K562 (cell line): Measurements from ENCODE around the gene LRP1-AS. TPM values are rescaled to one million over a fixed set of nuclear protein-coding genes. Genes with fewer than 3 reads are reported as not detected.

Source experiments
- ATAC-seq: fragments of 200-7000 bp; cut with Tn5 transposase; 3 replicates; pipeline ENCODE4 v1.9.1; 2020; ENCODE audit warnings: moderate library complexity
- BruUV-seq: library from RNA; stranded (reverse); fragments of 400-500 nt; replicated peaks from 2 replicates; lab custom pipeline; 2021; lab: Mats Ljungman, UMichigan
- CTCF ChIA-PET: fragments of 300-600 bp; formaldehyde crosslinking; extraction: SDS; loops from one replicate; lab custom pipeline; 2021; ENCODE audit warnings: low intra/inter-chr PET ratio; lab: Yijun Ruan, JAX
- POLR2A ChIA-PET: fragments of 300-600, 350-650 bp; sonication (Branson Sonifier 250); formaldehyde crosslinking; extraction: SDS; loops from one replicate; lab custom pipeline; 2021; ENCODE audit warnings: antibody characterized with exemption, inconsistent platforms; lab: Yijun Ruan, JAX
- DNase-seq, 4 experiments: peaks; one replicate each; pipeline versions ENCODE4 v3.0.0 to v3.0.0-alpha.2; 2011 to 2018; ENCODE audit warnings: low spot score in 3 of 4, mixed read lengths in 3 of 4; ENCODE audit errors: extremely low read depth in 1 of 4
- FAIRE-seq: peaks from 2 replicates; lab custom pipeline; 2011; peaks lifted over from hg19 to GRCh38; lab: Jason Lieb, UNC
- H2AFZ ChIP-seq: 2 replicates; pipeline ENCODE4 v1.6.0; 2011; ENCODE audit warnings: low read depth, low read length, control low read depth, inconsistent platforms
- H3K27ac ChIP-seq: fragments of 200-600 bp; 3 replicates; pipeline ENCODE4 v1.8.0; 2011; ENCODE audit warnings: low read depth, mild to moderate bottlenecking, control low read depth, inconsistent platforms, low read length, moderate library complexity, mixed read lengths; ENCODE audit errors: extremely low read depth
- H3K27me3 ChIP-seq, 2 experiments: fragments of 300-600 bp in 1 of 2; 2 replicates in 1 of 2; 3 replicates in 1 of 2; pipeline versions ENCODE4 v1.6.0 to v1.8.0; 2011; ENCODE audit warnings: inconsistent platforms in 2 of 2, low read length in 2 of 2, mild to moderate bottlenecking in 1 of 2, mixed read lengths in 1 of 2, moderate library complexity in 1 of 2; ENCODE audit not compliant: control insufficient read depth in 2 of 2, insufficient read depth in 2 of 2
- H3K36me3 ChIP-seq: fragments of 300-600 bp; 3 replicates; pipeline ENCODE4 v1.8.0; 2011; ENCODE audit warnings: mild to moderate bottlenecking, low read length, inconsistent platforms; ENCODE audit not compliant: control insufficient read depth, insufficient read depth
- H3K4me1 ChIP-seq, 2 experiments: fragments of 200-600 bp in 1 of 2; replicated peaks in 1 of 2; 2 replicates in 1 of 2; 3 replicates in 1 of 2; pipeline versions ENCODE4 v1.5.1 to v1.8.0; 2011; ENCODE audit warnings: inconsistent platforms in 2 of 2, low read length in 2 of 2, mild to moderate bottlenecking in 1 of 2, mixed read lengths in 1 of 2, moderate library complexity in 1 of 2; ENCODE audit not compliant: control insufficient read depth in 2 of 2, insufficient read depth in 2 of 2
- H3K4me2 ChIP-seq: 2 replicates; pipeline ENCODE4 v1.6.1; 2011; ENCODE audit warnings: low read length, control low read depth, inconsistent platforms, mixed read lengths; ENCODE audit not compliant: insufficient read depth
- H3K4me3 ChIP-seq: fragments of 200-600 bp; sonication (generic), shearing (Covaris generic); 2 replicates; pipeline ENCODE4 v1.5.1; 2016; ENCODE audit warnings: control low read depth, inconsistent platforms
- H3K79me2 ChIP-seq: fragments of 200-600 bp; 3 replicates; pipeline ENCODE4 v1.8.0; 2011; ENCODE audit warnings: low read length, inconsistent platforms; ENCODE audit not compliant: control insufficient read depth, insufficient read depth
- H3K9ac ChIP-seq, 2 experiments: 2 replicates each; pipeline versions ENCODE4 v1.6.0 to v1.6.1; 2011; ENCODE audit warnings: low read depth in 2 of 2, low read length in 2 of 2, control low read depth in 1 of 2, inconsistent platforms in 1 of 2, mild to moderate bottlenecking in 1 of 2, mixed read lengths in 1 of 2; ENCODE audit not compliant: insufficient read depth in 1 of 2
- H3K9me1 ChIP-seq: one replicate; pipeline ENCODE4 v1.6.0; 2011; ENCODE audit warnings: inconsistent platforms, mild to moderate bottlenecking, low read length, moderate library complexity; ENCODE audit not compliant: control insufficient read depth, insufficient read depth
- H3K9me3 ChIP-seq: replicated peaks from 2 replicates; pipeline ENCODE4 v1.5.1; 2011; ENCODE audit warnings: low read depth, low read length, inconsistent platforms; ENCODE audit not compliant: control insufficient read depth, insufficient read depth
- H4K20me1 ChIP-seq: replicated peaks from 2 replicates; pipeline ENCODE4 v1.6.1; 2011; ENCODE audit warnings: low read length, inconsistent platforms, mixed read lengths; ENCODE audit not compliant: control insufficient read depth, insufficient read depth
- MAFK ChIP-seq: IDR thresholded peaks from 2 replicates; pipeline ENCODE4 v1.6.1; 2011; ENCODE audit warnings: low read length, improper control_type of control experiment
- NFIC ChIP-seq: fragments of 450-650 bp; IDR thresholded peaks from 2 replicates; pipeline ENCODE4 v1.6.1; 2017; ENCODE audit warnings: mild to moderate bottlenecking, inconsistent platforms
- NR4A1 ChIP-seq, 2 experiments: fragments of 250-450 bp in 1 of 2; fragments of 450-650 bp in 1 of 2; sonication (Bioruptor Pico) in 1 of 2; IDR thresholded peaks; 2 replicates each; pipeline versions ENCODE4 v1.4.0 to v1.6.1; 2016 to 2020; ENCODE audit warnings: mild to moderate bottlenecking in 2 of 2, missing compliant biosample characterization in 1 of 2, missing genetic modification characterization in 1 of 2, moderate library complexity in 1 of 2
- ZNF583 ChIP-seq: fragments of 250-450 bp; sonication (Bioruptor Pico); IDR thresholded peaks from 2 replicates; pipeline ENCODE4 v1.4.0; 2020
- ZNF764 ChIP-seq: fragments of 250-450 bp; sonication (Bioruptor Pico); IDR thresholded peaks from 2 replicates; pipeline ENCODE4 v1.4.0; 2020; ENCODE audit warnings: low read depth, mild to moderate bottlenecking, moderate library complexity
- WGBS: fragments of 100-300 bp; shearing (Covaris generic); methylation state at CpG from one replicate; pipeline ENCODE4 v1.1.6; 2016; ENCODE audit warnings: low coverage, mixed read lengths; ENCODE audit not compliant: insufficient coverage; ENCODE audit errors: missing lambda C conversion rate; 5-methylcytosine and 5-hydroxymethylcytosine counted together
- in situ Hi-C: fragments of 300-500 bp; cut with MboI; formaldehyde crosslinking; loops from 4 replicates; pipeline ENCODE4 v1.15.0; 2018; ENCODE audit warnings: inconsistent platforms, mixed read lengths
- intact Hi-C: fragments of 100-400 bp; cut with micrococcal nuclease; formaldehyde crosslinking; loops from 2 replicates; pipeline ENCODE4 v1.14.2; 2022
- polyA plus RNA-seq, 8 experiments: library from polyadenylated mRNA; depleted of rRNA in 4 of 8; stranded (reverse) in 5 of 8; unstranded in 3 of 8; fragments of >200 nt; fragmentation: Nextera tagmentation in 2 of 8; fragmentation: Illumina TruSeq in 1 of 8; extraction: Ambion mirVana in 2 of 8; extraction: Trizol in 1 of 8; gene quantifications; 2 replicates each; pipeline versions ENCODE4 v1.2.1 to v1.2.3, GENCODE V29; 2011 to 2014; ENCODE audit warnings: inconsistent platforms in 1 of 8, missing spikeins in 1 of 8
- total RNA-seq, 7 experiments: library from RNA; depleted of rRNA in 6 of 7; stranded (reverse); fragments of >200 nt in 6 of 7; fragmentation: Illumina TruSeq in 2 of 7; extraction: Trizol in 2 of 7; gene quantifications; 2 replicates each; pipeline versions ENCODE4 v1.2.1 to v1.2.3, GENCODE V29; 2011 to 2021; ENCODE audit warnings: low replicate concordance in 1 of 7

LRP1-AS gene
- total and polyA plus RNA-seq, 9 of the 15 experiments (the other 6 are each of a cell fraction or from before 2014, with no cell fraction given), result not detected

DNA sequence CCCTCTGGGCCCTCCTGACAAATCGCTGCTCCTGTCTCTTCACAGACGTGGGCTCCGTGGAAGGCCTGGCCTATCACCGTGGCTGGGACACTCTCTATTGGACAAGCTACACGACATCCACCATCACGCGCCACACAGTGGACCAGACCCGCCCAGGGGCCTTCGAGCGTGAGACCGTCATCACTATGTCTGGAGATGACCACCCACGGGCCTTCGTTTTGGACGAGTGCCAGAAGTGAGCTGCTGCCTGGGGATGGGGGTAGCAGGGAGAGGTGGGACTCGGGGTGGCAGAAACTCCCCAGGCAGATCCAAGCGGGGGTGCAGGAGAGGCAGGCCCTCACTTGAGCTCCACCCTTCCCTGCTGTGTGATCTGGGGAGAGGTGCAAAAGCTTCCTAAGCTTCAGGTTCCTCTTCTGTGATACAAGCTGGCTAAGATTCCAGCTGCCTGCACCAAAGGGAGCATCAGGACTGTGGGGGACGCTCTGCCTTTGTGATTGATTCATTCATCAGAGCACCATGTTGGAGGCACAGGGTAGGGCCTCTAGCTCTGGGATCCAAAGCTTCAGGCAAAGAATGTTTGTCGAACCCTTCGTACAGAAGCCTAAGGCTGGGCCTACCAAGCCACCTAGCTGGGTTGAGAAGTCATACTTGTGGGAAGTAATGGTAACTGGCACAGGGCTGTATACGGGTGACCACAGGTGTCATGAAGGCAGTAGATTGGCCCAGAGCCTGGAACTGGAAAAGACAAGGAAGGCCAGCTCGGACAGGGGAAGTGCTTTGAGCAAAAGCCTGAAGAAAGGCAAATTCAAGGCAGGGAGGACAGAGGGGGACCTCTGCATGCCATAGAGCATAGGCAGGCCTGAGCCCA, 40.0 kb upstream of the LRP1-AS start:
- no peaks in the 10 kb centered on the region for H3K79me2 ChIP-seq
- no TSS peak for BruUV-seq
- H2AFZ ChIP-seq, result no peak overlapping the region
- peaks cover 0 to 37% of the 10 kb centered on the region in 2 experiments; a peak in 3 of 5 replicates for H3K4me1 ChIP-seq
- FAIRE-seq, result peak; percentile 6
- H3K27me3 ChIP-seq, result peaks cover 40 to 80% of the 10 kb centered on the region in 2 experiments
- H3K9ac ChIP-seq, result no peak overlapping the region
- peaks cover 5% of the 10 kb centered on the region for H3K9me1 ChIP-seq
- TF ChIP-seq ZNF583 (CRISPR knock-in tag) (no peak), NR4A1 (CRISPR knock-in tag; IDR thresholded peaks at IDR 0.05) (no peak), NR4A1 (tag; IDR thresholded peaks at IDR 0.05) (no peak), ZNF764 (CRISPR knock-in tag) (no peak), MAFK (no peak), NFIC (peak; percentile 85)
- DNase-seq, result no peak
- H3K27ac ChIP-seq, result no peak overlapping the region
- intact Hi-C loops, result no loop called here
- WGBS, result 17% methylated on average over 20 of the region's 21 CpGs
- in situ Hi-C loops, result loop anchor here (10.0 kb wide), 1 partner anchor 433 kb away; the partner anchor contains the start of gene PRIM1
- H4K20me1 ChIP-seq, result peaks cover 17% of the 10 kb centered on the region; the same call in 1 of the 2 replicates
- no peaks in the 10 kb centered on the region for H3K36me3 ChIP-seq
- H3K4me2 ChIP-seq, result no peak overlapping the region
- no peak overlapping the region for H3K4me3 ChIP-seq
- ChIA-PET CTCF (no interaction called here), POLR2A (interaction anchor here (0.6 to 1.6 kb wide), 7 partner anchors 12 to 436 kb away, joined by 3 to 6 read pairs (median 3); partner anchors contain the start of gene STAC3)
- ATAC-seq, result no peak
- no peaks in the 10 kb centered on the region for H3K9me3 ChIP-seq
